Natural killer cell (primary cell): ENCODE measurements around the gene AMPD1. TPM values are rescaled to one million over a fixed set of nuclear protein-coding genes. Genes with fewer than 3 reads are reported as not detected.

Source experiments
- ATAC-seq, 3 donors: fragments of 150-1000 bp in 2 of 3; fragments of 200-7000 bp in 1 of 3; cut with Tn5 transposase; 1 replicate in 1 of 3; 2 replicates in 2 of 3; pipeline ENCODE4 v1.10.0; 2021; ENCODE audit warnings: mild to moderate bottlenecking in 2 of 3, moderate library complexity in 2 of 3
- DNase-seq, 2 donors: peaks; one replicate each; pipeline versions ENCODE4 v3.0.0 to v3.0.0-alpha.2; 2013 to 2021; ENCODE audit warnings: mixed read lengths in 1 of 2
- H3K27ac ChIP-seq: one replicate; pipeline ENCODE4 v1.5.1; 2013; ENCODE audit warnings: mild to moderate bottlenecking, low read length
- H3K27me3 ChIP-seq: one replicate; pipeline ENCODE4 v1.6.1; 2013; ENCODE audit warnings: low read length; ENCODE audit not compliant: control insufficient read depth, insufficient read depth
- H3K36me3 ChIP-seq: one replicate; pipeline ENCODE4 v1.6.1; 2013; ENCODE audit warnings: low read length; ENCODE audit not compliant: control insufficient read depth, insufficient read depth
- H3K4me1 ChIP-seq: one replicate; pipeline ENCODE4 v1.6.1; 2013; ENCODE audit warnings: low read length; ENCODE audit not compliant: control insufficient read depth, insufficient read depth
- H3K4me3 ChIP-seq: one replicate; pipeline ENCODE4 v1.5.1; 2013; ENCODE audit warnings: low read length
- H3K9me3 ChIP-seq: one replicate; pipeline ENCODE4 v1.6.1; 2013; ENCODE audit warnings: low read length; ENCODE audit not compliant: control insufficient read depth, insufficient read depth
- H3K27ac Mint-ChIP-seq, 2 donors: one replicate each; pipeline ENCODE4 v1.8.0; 2022; ENCODE audit warnings: mild to moderate bottlenecking in 2 of 2, mixed read lengths in 2 of 2, moderate library complexity in 1 of 2
- H3K27me3 Mint-ChIP-seq, 2 donors: one replicate each; pipeline ENCODE4 v1.8.0; 2022; ENCODE audit warnings: low read depth in 2 of 2, mixed read lengths in 2 of 2
- H3K36me3 Mint-ChIP-seq: one replicate; pipeline ENCODE4 v1.8.0; 2022; ENCODE audit warnings: mixed read lengths
- H3K4me1 Mint-ChIP-seq, 2 donors: one replicate each; pipeline ENCODE4 v1.8.0; 2022; ENCODE audit warnings: mixed read lengths in 2 of 2
- H3K4me3 Mint-ChIP-seq: one replicate; pipeline ENCODE4 v1.8.0; 2022; ENCODE audit warnings: mild to moderate bottlenecking, moderate library complexity, mixed read lengths
- H3K9me3 Mint-ChIP-seq, 2 donors: one replicate each; pipeline ENCODE4 v1.8.0; 2022; ENCODE audit warnings: mixed read lengths in 2 of 2
- WGBS: methylation state at CpG from one replicate; pipeline ENCODE4 v1.1.7; 2013; ENCODE audit warnings: missing lambda C conversion rate; ENCODE audit not compliant: insufficient coverage; 5-methylcytosine and 5-hydroxymethylcytosine counted together
- intact Hi-C: fragments of 100-400 bp; cut with micrococcal nuclease; formaldehyde crosslinking; loops from one replicate; pipeline ENCODE4 v1.14.2; 2022
- total RNA-seq, 4 donors: library from RNA; stranded (reverse); fragments of 120-200 nt in 1 of 4; gene quantifications; one replicate each; pipeline versions ENCODE4 v1.2.3 to v1.2.4, GENCODE V29; 2013 to 2022
- TF ChIP-seq, protein P1 (sequence below): fragments of 200-600 bp; IDR thresholded peaks from one replicate; pipeline ENCODE4 v1.8.0; 2022; ENCODE audit warnings: antibody characterized with exemption

AMPD1 gene
- total RNA-seq, 3 donors from 2014 or later (not counting 1 experiment from before 2014, with no cell fraction given): not detected

GRCh38 chr1:114632427-114632826 is 62.9 kb downstream of the AMPD1 start:
- no peaks in the 10 kb centered on the region for H3K4me1 Mint-ChIP-seq

DNA sequence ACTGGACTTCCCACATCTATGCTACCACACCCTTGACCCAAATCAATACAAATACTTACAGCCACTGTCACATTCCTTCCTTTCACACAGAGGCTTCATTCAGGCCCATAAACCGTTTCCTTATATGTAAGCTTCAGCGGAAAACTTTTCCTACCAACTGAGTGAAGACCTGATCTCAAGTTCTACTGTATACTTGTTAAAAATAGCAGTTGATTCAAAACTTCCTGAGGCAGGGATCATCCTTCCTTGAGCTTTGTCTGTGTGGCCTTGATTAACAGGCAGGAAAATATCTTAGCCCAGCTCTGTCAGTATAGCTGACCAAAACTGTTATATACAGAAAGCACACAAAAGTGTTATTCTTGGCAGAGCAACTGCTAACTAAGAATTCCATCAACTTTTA is 68.2 kb downstream of the AMPD1 start:
- ATAC-seq (no peak), DNase-seq (no peak)
- Mint-ChIP-seq H3K27ac (no peak overlapping the region), H3K9me3 (no peaks in the 10 kb centered on the region), H3K27me3 (peaks cover 26 to 34% of the 10 kb centered on the region in 2 donors), H3K4me3 (no peak overlapping the region), H3K4me1 (no peaks in the 10 kb centered on the region), H3K36me3 (peaks cover 6% of the 10 kb centered on the region)
- Histone ChIP-seq H3K4me1 (no peaks in the 10 kb centered on the region), H3K36me3 (no peaks in the 10 kb centered on the region), H3K27ac (no peak overlapping the region), H3K27me3 (peaks cover 4% of the 10 kb centered on the region), H3K9me3 (no peaks in the 10 kb centered on the region), H3K4me3 (no peak overlapping the region)
- TF ChIP-seq, protein P1, sequence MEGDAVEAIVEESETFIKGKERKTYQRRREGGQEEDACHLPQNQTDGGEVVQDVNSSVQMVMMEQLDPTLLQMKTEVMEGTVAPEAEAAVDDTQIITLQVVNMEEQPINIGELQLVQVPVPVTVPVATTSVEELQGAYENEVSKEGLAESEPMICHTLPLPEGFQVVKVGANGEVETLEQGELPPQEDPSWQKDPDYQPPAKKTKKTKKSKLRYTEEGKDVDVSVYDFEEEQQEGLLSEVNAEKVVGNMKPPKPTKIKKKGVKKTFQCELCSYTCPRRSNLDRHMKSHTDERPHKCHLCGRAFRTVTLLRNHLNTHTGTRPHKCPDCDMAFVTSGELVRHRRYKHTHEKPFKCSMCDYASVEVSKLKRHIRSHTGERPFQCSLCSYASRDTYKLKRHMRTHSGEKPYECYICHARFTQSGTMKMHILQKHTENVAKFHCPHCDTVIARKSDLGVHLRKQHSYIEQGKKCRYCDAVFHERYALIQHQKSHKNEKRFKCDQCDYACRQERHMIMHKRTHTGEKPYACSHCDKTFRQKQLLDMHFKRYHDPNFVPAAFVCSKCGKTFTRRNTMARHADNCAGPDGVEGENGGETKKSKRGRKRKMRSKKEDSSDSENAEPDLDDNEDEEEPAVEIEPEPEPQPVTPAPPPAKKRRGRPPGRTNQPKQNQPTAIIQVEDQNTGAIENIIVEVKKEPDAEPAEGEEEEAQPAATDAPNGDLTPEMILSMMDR: no peak
- intact Hi-C loops: no loop called here
- 80% methylated on average over 2 of the region's 2 CpGs for WGBS

More at GRCh38 chr1:114632427-114632826, 62.9 kb downstream of the AMPD1 start:
- peaks cover 31 to 55% of the 10 kb centered on the region in 2 donors for H3K27me3 Mint-ChIP-seq
- H3K4me3 Mint-ChIP-seq: no peak overlapping the region
- no peaks in the 10 kb centered on the region for H3K4me1 ChIP-seq
- no peaks in the 10 kb centered on the region for H3K9me3 ChIP-seq
- intact Hi-C loops: no loop called here
- DNase-seq: no peak
- ATAC-seq: no peak
- no peak overlapping the region for H3K27ac ChIP-seq
- no peaks in the 10 kb centered on the region for H3K9me3 Mint-ChIP-seq
- H3K4me3 ChIP-seq: no peak overlapping the region
- no peak overlapping the region for H3K27ac Mint-ChIP-seq
- H3K36me3 Mint-ChIP-seq: peaks cover 8% of the 10 kb centered on the region
- no peaks in the 10 kb centered on the region for H3K36me3 ChIP-seq
- H3K27me3 ChIP-seq: peaks cover 4% of the 10 kb centered on the region
- TF ChIP-seq, protein P1: no peak

- peaks cover 17 to 27% of the 10 kb centered on the region in 2 donors for H3K27me3 Mint-ChIP-seq
- no peak overlapping the region for H3K4me3 Mint-ChIP-seq
- no peaks in the 10 kb centered on the region for H3K36me3 ChIP-seq
- no peaks in the 10 kb centered on the region for H3K4me1 Mint-ChIP-seq
- no peak overlapping the region for H3K27ac Mint-ChIP-seq
- no peaks in the 10 kb centered on the region for H3K9me3 ChIP-seq
- no peak for DNase-seq
- no peak overlapping the region for H3K27ac ChIP-seq
- no peak for ATAC-seq
- H3K27me3 ChIP-seq: peaks cover 7% of the 10 kb centered on the region
- H3K4me1 ChIP-seq: no peaks in the 10 kb centered on the region
- H3K4me3 ChIP-seq: no peak overlapping the region
- H3K9me3 Mint-ChIP-seq: no peaks in the 10 kb centered on the region
- H3K36me3 Mint-ChIP-seq: no peaks in the 10 kb centered on the region
- TF ChIP-seq, protein P1: no peak
- WGBS: no CpG with 5 or more reads among the region's 5 CpGs
- intact Hi-C loops: no loop called here
These were observed 72.0 kb downstream of the AMPD1 start for GRCh38 chr1:114623364-114623763.

Other genes starting within 250 kb of the AMPD1 start
- 10 to 100 TPM; 70.6 to 91.5 (median 86.1) TPM for gene TRIM33, start 184.3 kb downstream of the AMPD1 start, total RNA-seq
- 10 to 100 TPM; 45.5 to 76.7 (median 62.0) TPM for gene BCAS2, start 113.9 kb downstream of the AMPD1 start, total RNA-seq
- 1 to 10 TPM; 1.6 to 6.7 (median 1.7) TPM for gene DENND2C, start 25.5 kb downstream of the AMPD1 start, total RNA-seq
- 10 to 100 TPM; 41.1 to 45.7 (median 43.8) TPM for gene NRAS, start 21.2 kb upstream of the AMPD1 start, total RNA-seq
- gene CSDE1, start 62.4 kb upstream of the AMPD1 start, total RNA-seq: 100 to 1,000 TPM; 461 to 473 (median 470) TPM
- gene SIKE1, start 85.1 kb upstream of the AMPD1 start, total RNA-seq: 10 to 100 TPM; 53.3 to 57.5 (median 53.4) TPM
- gene SYCP1, start 159.3 kb upstream of the AMPD1 start, total RNA-seq: not detected